HG03378 (cell line): ENCODE measurements around the gene PPM1D.
"Not testable (repeated sequence)": the region's sequence is repeated elsewhere in the genome, so short reads cannot be mapped to it uniquely, and the experiment has no call there.

Source experiments
- ATAC-seq: cut with Tn5 transposase; IDR thresholded peaks from one replicate; pipeline ENCODE4 v1.9.1; 2021; ENCODE audit warnings: mild to moderate bottlenecking, moderate library complexity; ENCODE audit not compliant: unreplicated experiment

The PPM1D gene

GRCh38 chr17:60599620-60600489 is at the start of gene PPM1D:
PPM1D (plus strand) TSS chr17:60600193; CDS start chr17:60600415, 222 bp downstream.
- ATAC-seq, result peak; percentile 63

- ATAC-seq, result not testable (repeated sequence)
Measured at GRCh38 chr17:60552255-60552654, 47.7 kb upstream of the PPM1D start.

GRCh38 chr17:60554377-60554788 is 45.6 kb upstream of the PPM1D start:
- no peak for ATAC-seq

- no peak for ATAC-seq
Measured at GRCh38 chr17:60555786-60556185, 44.2 kb upstream of the PPM1D start.

GRCh38 chr17:60557805-60558204 is 42.2 kb upstream of the PPM1D start:
- ATAC-seq, result no peak

GRCh38 chr17:60559659-60559994 is 40.4 kb upstream of the PPM1D start:
- ATAC-seq, result no peak

GRCh38 chr17:60559995-60560859 is 39.8 kb upstream of the PPM1D start:
- ATAC-seq, result no peak

GRCh38 chr17:60560860-60561257 is 39.1 kb upstream of the PPM1D start:
- ATAC-seq, result no peak

GRCh38 chr17:60562421-60562820 is 37.6 kb upstream of the PPM1D start:
- no peak for ATAC-seq

- no peak for ATAC-seq
Measured at GRCh38 chr17:60563743-60564142, 36.2 kb upstream of the PPM1D start.

GRCh38 chr17:60565233-60565632 is 34.8 kb upstream of the PPM1D start:
- ATAC-seq, result no peak

- no peak for ATAC-seq
Measured at GRCh38 chr17:60573236-60574051, 26.5 kb upstream of the PPM1D start.

GRCh38 chr17:60577147-60577915 is 22.7 kb upstream of the PPM1D start:
- no peak for ATAC-seq

GRCh38 chr17:60579090-60579489 is 20.9 kb upstream of the PPM1D start:
- ATAC-seq, result no peak

- ATAC-seq, result no peak
Measured at GRCh38 chr17:60579551-60579950, 20.4 kb upstream of the PPM1D start.

- ATAC-seq, result no peak
Measured at GRCh38 chr17:60583008-60583407, 17.0 kb upstream of the PPM1D start.

- ATAC-seq, result no peak
Measured at GRCh38 chr17:60585887-60586286, 14.1 kb upstream of the PPM1D start.

GRCh38 chr17:60586288-60586974 is 13.6 kb upstream of the PPM1D start:
- ATAC-seq, result no peak

GRCh38 chr17:60590070-60590469 is 9.9 kb upstream of the PPM1D start:
- no peak for ATAC-seq

GRCh38 chr17:60592750-60593149 is 7.2 kb upstream of the PPM1D start:
- no peak for ATAC-seq
